SK-N-SH treated with all-trans-retinoic acid at 6 μM for 48 hours (cell line): ENCODE data around the gene CYSLTR1.
"Not testable (repeated sequence)": the region's sequence is repeated elsewhere in the genome, so short reads cannot be mapped to it uniquely, and the experiment has no call there.

Experiments used
- ATAC-seq: fragments of 200-7000 bp; cut with Tn5 transposase; 3 replicates; pipeline ENCODE4 v1.9.1; 2020; ENCODE audit warnings: mild to moderate bottlenecking, moderate library complexity
- ARNTL ChIP-seq: fragments of 450-650 bp; formaldehyde crosslinking; IDR thresholded peaks from 2 replicates; pipeline ENCODE4 v1.5.0; 2020; ENCODE audit warnings: low read depth, mild to moderate bottlenecking, moderate library complexity, borderline replicate concordance
- BACH2 ChIP-seq: fragments of 250-450 bp; sonication (Bioruptor Pico); IDR thresholded peaks from 2 replicates; pipeline ENCODE4 v1.9.0; 2021; ENCODE audit warnings: mild to moderate bottlenecking, borderline replicate concordance
- CREB5 ChIP-seq: fragments of 250-450 bp; sonication (Bioruptor Pico); IDR thresholded peaks from 2 replicates; pipeline ENCODE4 v1.5.1; 2020; ENCODE audit warnings: low read depth, mild to moderate bottlenecking, moderate library complexity
- CSDC2 ChIP-seq: fragments of 250-450 bp; sonication (Bioruptor Pico); IDR thresholded peaks from 2 replicates; pipeline ENCODE4 v1.5.0; 2020; ENCODE audit warnings: mild to moderate bottlenecking, moderate library complexity
- CSRNP3 ChIP-seq: fragments of 250-450 bp; sonication (Bioruptor Pico); IDR thresholded peaks from 2 replicates; pipeline ENCODE4 v1.5.1; 2021; ENCODE audit warnings: mild to moderate bottlenecking, moderate library complexity
- ESRRG ChIP-seq: fragments of 250-450 bp; sonication (Bioruptor Pico); IDR thresholded peaks from 2 replicates; pipeline ENCODE4 v1.6.1; 2021; ENCODE audit warnings: mild to moderate bottlenecking
- GLIS3 ChIP-seq: fragments of 250-450 bp; sonication (Bioruptor Pico); IDR thresholded peaks from 2 replicates; pipeline ENCODE4 v1.5.0; 2020; ENCODE audit warnings: mild to moderate bottlenecking, moderate library complexity
- ISL1 ChIP-seq: fragments of 250-450 bp; sonication (Bioruptor Pico); IDR thresholded peaks from 2 replicates; pipeline ENCODE4 v2.1.2; 2022; ENCODE audit warnings: mild to moderate bottlenecking, moderate library complexity
- OSR1 ChIP-seq: fragments of 250-450 bp; sonication (Bioruptor Pico); IDR thresholded peaks from 2 replicates; pipeline ENCODE4 v1.8.0; 2022; ENCODE audit warnings: moderate library complexity, mild to moderate bottlenecking, inconsistent platforms
- PATZ1 ChIP-seq: fragments of 250-450 bp; sonication (Bioruptor Pico); IDR thresholded peaks from 2 replicates; pipeline ENCODE4 v1.8.0; 2020; ENCODE audit warnings: mild to moderate bottlenecking, moderate library complexity, borderline replicate concordance
- POU6F1 ChIP-seq: fragments of 250-450 bp; sonication (Bioruptor Pico); IDR thresholded peaks from 2 replicates; pipeline ENCODE4 v1.8.0; 2021; ENCODE audit warnings: low read depth, mild to moderate bottlenecking, moderate library complexity, borderline replicate concordance
- PPARA ChIP-seq: fragments of 250-450 bp; sonication (Bioruptor Pico); IDR thresholded peaks from 2 replicates; pipeline ENCODE4 v1.5.0; 2020; ENCODE audit warnings: mild to moderate bottlenecking, borderline replicate concordance
- SNAI2 ChIP-seq: fragments of 250-450 bp; sonication (Bioruptor Pico); IDR thresholded peaks from 2 replicates; pipeline ENCODE4 v1.5.0; 2020; ENCODE audit warnings: mild to moderate bottlenecking, moderate library complexity
- TCF4 ChIP-seq: fragments of 250-450 bp; sonication (Bioruptor Pico); IDR thresholded peaks from 2 replicates; pipeline ENCODE4 v1.8.0; 2021; ENCODE audit warnings: mild to moderate bottlenecking, moderate library complexity, borderline replicate concordance
- TSHZ2 ChIP-seq: fragments of 250-450 bp; sonication (Bioruptor Pico); IDR thresholded peaks from 2 replicates; pipeline ENCODE4 v1.5.0; 2020; ENCODE audit warnings: mild to moderate bottlenecking, moderate library complexity
- ZC3H10 ChIP-seq: fragments of 250-450 bp; sonication (Bioruptor Pico); IDR thresholded peaks from 2 replicates; pipeline ENCODE4 v1.5.1; 2021; ENCODE audit warnings: mild to moderate bottlenecking, moderate library complexity
- ZFP3 ChIP-seq: fragments of 250-450 bp; sonication (Bioruptor Pico); IDR thresholded peaks from 2 replicates; pipeline ENCODE4 v1.5.0; 2020; ENCODE audit warnings: mild to moderate bottlenecking, moderate library complexity
- ZFP30 ChIP-seq: fragments of 450-650 bp; formaldehyde crosslinking; IDR thresholded peaks from 2 replicates; pipeline ENCODE4 v1.5.0; 2022; ENCODE audit warnings: mild to moderate bottlenecking, moderate library complexity
- ZNF565 ChIP-seq: fragments of 450-650 bp; formaldehyde crosslinking; conservative IDR thresholded peaks from 2 replicates; pipeline ENCODE4 v1.5.0; 2020; ENCODE audit warnings: low read depth, mild to moderate bottlenecking, moderate library complexity
- ZNF70 ChIP-seq: fragments of 450-650 bp; formaldehyde crosslinking; IDR thresholded peaks from 2 replicates; pipeline ENCODE4 v1.5.0; 2020; ENCODE audit warnings: mild to moderate bottlenecking, moderate library complexity
- ZNF8 ChIP-seq: fragments of 450-650 bp; formaldehyde crosslinking; IDR thresholded peaks from 2 replicates; pipeline ENCODE4 v1.5.0; 2020; ENCODE audit warnings: mild to moderate bottlenecking, moderate library complexity

Gene CYSLTR1

GRCh38 chrX:78303086-78303485 lies 24.3 kb downstream of the CYSLTR1 start:
- TF ChIP-seq CREB5 (no peak), PATZ1 (CRISPR knock-in tag) (no peak), ZNF70 (CRISPR knock-in tag) (no peak), ZNF565 (no peak), ESRRG (no peak), BACH2 (CRISPR knock-in tag) (no peak), ISL1 (CRISPR knock-in tag) (no peak), CSRNP3 (CRISPR knock-in tag) (no peak), PPARA (CRISPR knock-in tag) (no peak), GLIS3 (CRISPR knock-in tag) (no peak), ZC3H10 (CRISPR knock-in tag) (no peak), SNAI2 (no peak), OSR1 (no peak), ARNTL (CRISPR knock-in tag) (no peak), TCF4 (no peak)
- ATAC-seq, result no peak

GRCh38 chrX:78300933-78301332 lies 26.5 kb downstream of the CYSLTR1 start:
- not testable (repeated sequence) for ATAC-seq

- ATAC-seq, result no peak
- TF ChIP-seq ZFP30 (no peak), ISL1 (CRISPR knock-in tag) (no peak), ZNF8 (CRISPR knock-in tag) (no peak), ZFP3 (CRISPR knock-in tag) (no peak), TCF4 (no peak), PATZ1 (CRISPR knock-in tag) (no peak), BACH2 (CRISPR knock-in tag) (no peak), CSDC2 (CRISPR knock-in tag) (no peak), SNAI2 (no peak), GLIS3 (CRISPR knock-in tag) (no peak), ZNF565 (no peak), PPARA (CRISPR knock-in tag) (no peak), ESRRG (no peak), ZC3H10 (CRISPR knock-in tag) (no peak), OSR1 (no peak), POU6F1 (no peak), TSHZ2 (CRISPR knock-in tag) (no peak)
Measured at GRCh38 chrX:78283511-78283910, 43.9 kb downstream of the CYSLTR1 start.
